SK-N-SH (cell line): Measurements from ENCODE around the gene TOM1L1. TPM values are rescaled to one million over a fixed set of nuclear protein-coding genes. Genes with fewer than 3 reads are reported as not detected.

ENCODE experiments used
- CTCF ChIA-PET: fragments of 300-600, 350-600 bp; formaldehyde crosslinking; extraction: SDS; loops from one replicate; lab custom pipeline; 2021; lab: Yijun Ruan, JAX
- POLR2A ChIA-PET: fragments of 350-600 bp; sonication (Branson Sonifier 250); formaldehyde crosslinking; extraction: SDS; loops from one replicate; lab custom pipeline; 2020; ENCODE audit warnings: antibody characterized with exemption, inconsistent platforms; lab: Yijun Ruan, JAX
- DNase-seq: peaks from one replicate; pipeline ENCODE4 v3.0.0; 2012
- H2AFZ ChIP-seq: fragments of 200-600 bp; sonication (generic); 2 replicates; pipeline ENCODE4 v1.8.1; 2016; ENCODE audit warnings: antibody characterized with exemption, mild to moderate bottlenecking, low read depth
- H3F3A ChIP-seq: fragments of 200-600 bp; sonication (generic); replicated peaks from 2 replicates; pipeline ENCODE3; 2016; ENCODE audit warnings: antibody characterized with exemption, mild to moderate bottlenecking; ENCODE audit not compliant: insufficient read depth
- H3K27ac ChIP-seq, 2 experiments: fragments of 200-500 bp in 1 of 2; fragments of 200-600 bp in 1 of 2; sonication (Bioruptor generic) in 1 of 2; sonication (generic), shearing (Covaris generic) in 1 of 2; 2 replicates each; pipeline versions ENCODE4 v1.5.1 to v1.6.1; 2014 to 2016; ENCODE audit warnings: low read depth in 2 of 2, inconsistent platforms in 1 of 2, low read length in 1 of 2, mild to moderate bottlenecking in 1 of 2, mixed read lengths in 1 of 2
- H3K27me3 ChIP-seq: fragments of 200-600 bp; sonication (generic), shearing (Covaris generic); 2 replicates; pipeline ENCODE4 v1.6.1; 2016; ENCODE audit warnings: mixed run types; ENCODE audit not compliant: insufficient read depth
- H3K36me3 ChIP-seq, 2 experiments: fragments of 200-500 bp in 1 of 2; fragments of 200-600 bp in 1 of 2; sonication (Bioruptor generic) in 1 of 2; sonication (generic) in 1 of 2; replicated peaks in 1 of 2; 2 replicates each; pipeline versions ENCODE3 to v1.5.1; 2014 to 2016; ENCODE audit warnings: low read length in 1 of 2, mild to moderate bottlenecking in 1 of 2; ENCODE audit not compliant: insufficient read depth in 2 of 2, control insufficient read depth in 1 of 2
- H3K4me1 ChIP-seq, 2 experiments: fragments of 200-500 bp in 1 of 2; fragments of 200-600 bp in 1 of 2; sonication (Bioruptor generic) in 1 of 2; sonication (generic), shearing (Covaris generic) in 1 of 2; 2 replicates each; pipeline versions ENCODE4 v1.5.1 to v1.6.1; 2014 to 2016; ENCODE audit warnings: low read depth in 1 of 2, low read length in 1 of 2, mixed run types in 1 of 2; ENCODE audit not compliant: insufficient read depth in 2 of 2, control insufficient read depth in 1 of 2
- H3K4me2 ChIP-seq: fragments of 200-600 bp; sonication (generic), shearing (Covaris generic); 2 replicates; pipeline ENCODE4 v1.6.1; 2017; ENCODE audit warnings: mixed run types
- H3K4me3 ChIP-seq, 2 experiments: fragments of 200-500 bp in 1 of 2; fragments of 200-600 bp in 1 of 2; sonication (Bioruptor generic) in 1 of 2; sonication (generic), shearing (Covaris generic) in 1 of 2; 2 replicates each; pipeline versions ENCODE4 v1.5.1 to v1.8.1; 2014 to 2016; ENCODE audit warnings: low read depth in 2 of 2, inconsistent platforms in 1 of 2, low read length in 1 of 2, mild to moderate bottlenecking in 1 of 2, mixed read lengths in 1 of 2, moderate library complexity in 1 of 2
- H3K79me2 ChIP-seq: fragments of 200-600 bp; sonication (generic); 2 replicates; pipeline ENCODE4 v1.8.1; 2017; ENCODE audit warnings: mild to moderate bottlenecking; ENCODE audit not compliant: insufficient read depth
- H3K9ac ChIP-seq: fragments of 200-600 bp; sonication (generic); 2 replicates; pipeline ENCODE4 v1.6.1; 2017; ENCODE audit warnings: mixed run types
- H3K9me2 ChIP-seq: fragments of 200-600 bp; sonication (generic); 2 replicates; pipeline ENCODE4 v1.6.1; 2017; ENCODE audit warnings: mixed run types
- H3K9me3 ChIP-seq: fragments of 200-600 bp; sonication (generic); 2 replicates; pipeline ENCODE4 v1.6.1; 2017; ENCODE audit warnings: mixed run types, mild to moderate bottlenecking, moderate library complexity
- H4K20me1 ChIP-seq: fragments of 200-600 bp; sonication (generic); 2 replicates; pipeline ENCODE4 v1.6.1; 2017; ENCODE audit warnings: mild to moderate bottlenecking, mixed run types; ENCODE audit not compliant: insufficient read depth
- CHD2 ChIP-seq: fragments of 150-350 bp; IDR thresholded peaks from 2 replicates; pipeline ENCODE4 v1.6.1; 2018; ENCODE audit warnings: low read length; ENCODE audit not compliant: partially characterized antibody
- ELF1 ChIP-seq: IDR thresholded peaks from 2 replicates; pipeline ENCODE4 v1.4.0; 2012
- EP300 ChIP-seq, 2 experiments: IDR thresholded peaks; 2 replicates each; pipeline versions ENCODE4 v1.4.0 to v1.6.1; 2012; ENCODE audit warnings: borderline replicate concordance in 1 of 2, low read depth in 1 of 2, low read length in 1 of 2
- GABPA ChIP-seq: IDR thresholded peaks from 2 replicates; pipeline ENCODE4 v1.4.0; 2012; ENCODE audit warnings: low read depth, mild to moderate bottlenecking
- GATA2 ChIP-seq: sonication (generic); formaldehyde crosslinking; IDR thresholded peaks from 2 replicates; pipeline ENCODE4 v1.5.0; 2020; ENCODE audit warnings: mild to moderate bottlenecking, missing genetic modification reagents
- JUND ChIP-seq: IDR thresholded peaks from 2 replicates; pipeline ENCODE4 v1.4.0; 2012
- MEF2A ChIP-seq: IDR thresholded peaks from 2 replicates; pipeline ENCODE4 v1.4.0; 2012; ENCODE audit warnings: low read depth, borderline replicate concordance
- MXI1 ChIP-seq: IDR thresholded peaks from 2 replicates; pipeline ENCODE4 v1.6.1; 2012; ENCODE audit warnings: mild to moderate bottlenecking, low read depth, low read length, improper control_type of control experiment
- RCOR1 ChIP-seq: fragments of 150-350 bp; IDR thresholded peaks from 2 replicates; pipeline ENCODE4 v1.6.1; 2017; ENCODE audit warnings: antibody characterized with exemption, low read length
- RXRA ChIP-seq: IDR thresholded peaks from 2 replicates; pipeline ENCODE4 v1.4.0; 2012; ENCODE audit warnings: low read depth, mild to moderate bottlenecking, borderline replicate concordance
- TEAD4 ChIP-seq: IDR thresholded peaks from 2 replicates; pipeline ENCODE4 v1.4.0; 2012; ENCODE audit warnings: mild to moderate bottlenecking, borderline replicate concordance; ENCODE audit not compliant: insufficient read depth
- YY1 ChIP-seq: IDR thresholded peaks from 2 replicates; pipeline ENCODE4 v1.4.0; 2012; ENCODE audit warnings: low read depth, mild to moderate bottlenecking
- WGBS: methylation state at CpG from one replicate; pipeline ENCODE4 v1.1.6; 2017; ENCODE audit warnings: low lambda C conversion rate; 5-methylcytosine and 5-hydroxymethylcytosine counted together
- polyA plus RNA-seq, 3 experiments: library from polyadenylated mRNA; depleted of rRNA; stranded (reverse); fragments of >200 nt; gene quantifications; 2 replicates each; pipeline ENCODE4 v1.2.3, GENCODE V29; 2012
- TF ChIP-seq, protein P1 (sequence below): IDR thresholded peaks from 2 replicates; pipeline ENCODE4 v1.4.0; 2012; ENCODE audit warnings: low read depth, borderline replicate concordance
- TF ChIP-seq, protein P2 (sequence below): IDR thresholded peaks from 2 replicates; pipeline ENCODE4 v1.4.0; 2012; ENCODE audit warnings: low read depth, borderline replicate concordance
- TF ChIP-seq, protein P3 (sequence below): fragments of 150-350 bp; IDR thresholded peaks from 2 replicates; pipeline ENCODE4 v1.6.1; 2017; ENCODE audit warnings: antibody characterized with exemption, low read length, low read depth, borderline replicate concordance
- TF ChIP-seq, protein P4 (sequence below): IDR thresholded peaks from 2 replicates; pipeline ENCODE4 v1.4.0; 2012; ENCODE audit warnings: low read depth

TOM1L1 gene
- polyA plus RNA-seq, 1 of the 3 experiments (the other 2 are of a cell fraction): 46.5 TPM

DNA sequence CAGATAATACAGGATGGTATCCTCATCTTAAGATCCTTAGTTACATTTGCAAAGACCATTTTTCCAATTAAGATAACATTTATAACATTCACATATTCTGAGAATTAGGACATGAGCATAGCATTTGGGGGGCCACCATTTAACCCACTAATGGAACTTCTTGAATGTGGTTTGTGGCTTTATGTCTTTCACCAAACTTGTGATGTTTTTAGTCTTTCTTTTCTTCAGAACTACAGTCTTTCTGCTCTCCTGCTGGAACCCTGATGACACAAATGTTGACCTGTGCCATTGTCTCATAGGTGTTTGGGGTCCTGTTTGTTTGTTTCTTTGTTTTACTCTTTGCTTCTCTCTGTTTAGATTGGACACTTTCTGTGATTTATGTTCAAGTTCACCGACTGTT is 44.6 kb downstream of the TOM1L1 start:
- H3K9me2 ChIP-seq: no peaks in the 10 kb centered on the region
- no peak for DNase-seq
- no peak overlapping the region for H3K27ac ChIP-seq
- H3K27me3 ChIP-seq: no peaks in the 10 kb centered on the region
- no peaks in the 10 kb centered on the region for H3K79me2 ChIP-seq
- H3K4me2 ChIP-seq: no peak overlapping the region
- peaks cover 46 to 58% of the 10 kb centered on the region in 2 experiments for H3K36me3 ChIP-seq
- H3F3A ChIP-seq: peaks cover 5% of the 10 kb centered on the region
- ChIA-PET POLR2A (no interaction called here), CTCF (interaction anchor here (1.0 to 1.6 kb wide), 4 partner anchors 14 to 48 kb away, joined by 3 read pairs; no protein-coding TSS in a partner anchor)
- H3K9ac ChIP-seq: no peak overlapping the region
- H3K9me3 ChIP-seq: no peaks in the 10 kb centered on the region; the same call in 1 of the 2 replicates
- no peaks in the 10 kb centered on the region for H3K4me1 ChIP-seq
- TF ChIP-seq, protein P1, sequence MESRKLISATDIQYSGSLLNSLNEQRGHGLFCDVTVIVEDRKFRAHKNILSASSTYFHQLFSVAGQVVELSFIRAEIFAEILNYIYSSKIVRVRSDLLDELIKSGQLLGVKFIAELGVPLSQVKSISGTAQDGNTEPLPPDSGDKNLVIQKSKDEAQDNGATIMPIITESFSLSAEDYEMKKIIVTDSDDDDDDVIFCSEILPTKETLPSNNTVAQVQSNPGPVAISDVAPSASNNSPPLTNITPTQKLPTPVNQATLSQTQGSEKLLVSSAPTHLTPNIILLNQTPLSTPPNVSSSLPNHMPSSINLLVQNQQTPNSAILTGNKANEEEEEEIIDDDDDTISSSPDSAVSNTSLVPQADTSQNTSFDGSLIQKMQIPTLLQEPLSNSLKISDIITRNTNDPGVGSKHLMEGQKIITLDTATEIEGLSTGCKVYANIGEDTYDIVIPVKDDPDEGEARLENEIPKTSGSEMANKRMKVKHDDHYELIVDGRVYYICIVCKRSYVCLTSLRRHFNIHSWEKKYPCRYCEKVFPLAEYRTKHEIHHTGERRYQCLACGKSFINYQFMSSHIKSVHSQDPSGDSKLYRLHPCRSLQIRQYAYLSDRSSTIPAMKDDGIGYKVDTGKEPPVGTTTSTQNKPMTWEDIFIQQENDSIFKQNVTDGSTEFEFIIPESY: no peak
- no peak for TF ChIP-seq YY1
- TF ChIP-seq GABPA: no peak
- TF ChIP-seq ELF1: no peak
- TF ChIP-seq RCOR1: no peak
- no peak overlapping the region for H2AFZ ChIP-seq
- H3K4me3 ChIP-seq: no peak overlapping the region
- no peaks in the 10 kb centered on the region for H4K20me1 ChIP-seq
- 67% methylated on average over 1 of the region's 1 CpG for WGBS

DNA sequence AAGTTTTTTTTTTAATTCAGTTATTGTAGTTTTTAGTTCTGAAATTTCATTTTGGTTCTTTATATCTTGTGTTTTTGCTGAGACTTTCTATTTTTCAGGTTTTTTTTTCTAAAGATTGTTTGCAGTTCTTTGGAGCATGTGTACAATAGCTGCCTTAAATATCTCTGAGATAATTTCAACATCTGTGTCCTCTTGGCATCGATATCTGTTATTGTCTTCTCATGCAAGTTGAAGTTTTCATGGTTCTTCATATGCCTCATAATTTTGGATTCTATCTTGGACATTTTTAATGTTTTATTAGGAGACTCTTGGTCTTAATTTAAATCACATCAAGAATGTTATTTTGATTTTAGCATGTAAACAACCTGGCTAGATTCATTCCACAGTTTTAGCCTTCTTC is 45.0 kb downstream of the TOM1L1 start:
- H3K9me2 ChIP-seq: no peaks in the 10 kb centered on the region
- H3K9me3 ChIP-seq: no peaks in the 10 kb centered on the region; the same call in 1 of the 2 replicates
- H4K20me1 ChIP-seq: no peaks in the 10 kb centered on the region
- no peaks in the 10 kb centered on the region for H3K79me2 ChIP-seq
- peaks cover 45 to 58% of the 10 kb centered on the region in 2 experiments for H3K36me3 ChIP-seq
- H3K27me3 ChIP-seq: no peaks in the 10 kb centered on the region
- H3K4me2 ChIP-seq: no peak overlapping the region
- peaks cover 5% of the 10 kb centered on the region for H3F3A ChIP-seq
- H3K27ac ChIP-seq: no peak overlapping the region
- no peak for DNase-seq
- no peak overlapping the region for H3K4me3 ChIP-seq
- no peak overlapping the region for H2AFZ ChIP-seq
- H3K4me1 ChIP-seq: no peaks in the 10 kb centered on the region
- POLR2A ChIA-PET: no interaction called here
- 97% methylated on average over 1 of the region's 1 CpG for WGBS
- no peak overlapping the region for H3K9ac ChIP-seq
- CTCF ChIA-PET: interaction anchor here (1.0 to 1.6 kb wide), 4 partner anchors 14 to 48 kb away, joined by 3 read pairs; no protein-coding TSS in a partner anchor
- TF ChIP-seq, protein P2, sequence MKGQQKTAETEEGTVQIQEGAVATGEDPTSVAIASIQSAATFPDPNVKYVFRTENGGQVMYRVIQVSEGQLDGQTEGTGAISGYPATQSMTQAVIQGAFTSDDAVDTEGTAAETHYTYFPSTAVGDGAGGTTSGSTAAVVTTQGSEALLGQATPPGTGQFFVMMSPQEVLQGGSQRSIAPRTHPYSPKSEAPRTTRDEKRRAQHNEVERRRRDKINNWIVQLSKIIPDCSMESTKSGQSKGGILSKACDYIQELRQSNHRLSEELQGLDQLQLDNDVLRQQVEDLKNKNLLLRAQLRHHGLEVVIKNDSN: no peak
- TF ChIP-seq, protein P3, sequence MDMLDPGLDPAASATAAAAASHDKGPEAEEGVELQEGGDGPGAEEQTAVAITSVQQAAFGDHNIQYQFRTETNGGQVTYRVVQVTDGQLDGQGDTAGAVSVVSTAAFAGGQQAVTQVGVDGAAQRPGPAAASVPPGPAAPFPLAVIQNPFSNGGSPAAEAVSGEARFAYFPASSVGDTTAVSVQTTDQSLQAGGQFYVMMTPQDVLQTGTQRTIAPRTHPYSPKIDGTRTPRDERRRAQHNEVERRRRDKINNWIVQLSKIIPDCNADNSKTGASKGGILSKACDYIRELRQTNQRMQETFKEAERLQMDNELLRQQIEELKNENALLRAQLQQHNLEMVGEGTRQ: no peak
- no peak for TF ChIP-seq GATA2
- TF ChIP-seq GABPA: no peak

DNA sequence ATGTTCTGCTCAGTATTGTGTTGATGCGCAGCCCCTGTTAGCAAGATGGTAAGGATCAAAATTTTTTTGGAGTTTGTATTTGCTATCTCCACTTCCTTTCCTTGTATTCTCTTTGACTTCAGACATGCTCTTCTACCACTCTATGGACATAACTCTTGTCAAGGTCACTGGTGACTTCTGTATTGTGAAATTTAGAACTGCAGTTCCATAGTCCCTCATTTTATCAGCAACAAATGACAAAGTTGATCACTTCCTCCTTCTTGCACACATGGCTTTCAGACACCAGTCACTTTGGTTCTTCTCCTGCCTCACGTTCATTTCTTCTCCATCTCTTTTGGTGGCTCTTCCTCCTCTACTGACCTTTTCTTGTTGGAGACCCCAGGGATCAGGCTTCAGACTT is 46.7 kb downstream of the TOM1L1 start:
- Histone ChIP-seq H3K79me2 (no peaks in the 10 kb centered on the region), H3K36me3 (peaks cover 52 to 61% of the 10 kb centered on the region in 2 experiments), H3K4me2 (no peak overlapping the region), H3K9me3 (no peaks in the 10 kb centered on the region; the same call in 1 of the 2 replicates), H3K9ac (no peak overlapping the region), H3K4me1 (no peaks in the 10 kb centered on the region), H3K4me3 (no peak overlapping the region), H2AFZ (no peak overlapping the region), H3F3A (peaks cover 5% of the 10 kb centered on the region), H3K27ac (no peak overlapping the region), H3K27me3 (no peaks in the 10 kb centered on the region), H3K9me2 (no peaks in the 10 kb centered on the region), H4K20me1 (no peaks in the 10 kb centered on the region)
- ChIA-PET POLR2A (no interaction called here), CTCF (no interaction called here)
- no peak for DNase-seq
- WGBS: 99% methylated on average over 2 of the region's 2 CpGs
- no peak for TF ChIP-seq GATA2
- no peak for TF ChIP-seq RXRA
- TF ChIP-seq JUND: no peak
- TF ChIP-seq, protein P4, sequence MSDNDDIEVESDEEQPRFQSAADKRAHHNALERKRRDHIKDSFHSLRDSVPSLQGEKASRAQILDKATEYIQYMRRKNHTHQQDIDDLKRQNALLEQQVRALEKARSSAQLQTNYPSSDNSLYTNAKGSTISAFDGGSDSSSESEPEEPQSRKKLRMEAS: no peak
- TF ChIP-seq, protein P1: no peak
- TF ChIP-seq EP300 (IDR thresholded peaks at IDR 0.05; ENCODE audit: borderline replicate concordance in 1 of 2, low read depth in 1 of 2, low read length in 1 of 2): no peak
- no peak for TF ChIP-seq MEF2A
- no peak for TF ChIP-seq MXI1
- no peak for TF ChIP-seq CHD2
- no peak for TF ChIP-seq TEAD4
